ES-I3 (cell line): Measurements from ENCODE around the gene PXYLP1.
A peak's percentile ranks its signal among the peaks of the same experiment; 100 is the strongest.
"Not testable (repeated sequence)": the region's sequence is repeated elsewhere in the genome, so short reads cannot be mapped to it uniquely, and the experiment has no call there.

Source experiments
- H3K36me3 ChIP-seq: 2 replicates; pipeline ENCODE4 v1.6.1; 2013; ENCODE audit warnings: mild to moderate bottlenecking, low read length, control low read depth, moderate library complexity; ENCODE audit not compliant: insufficient read depth
- H3K4me1 ChIP-seq: 2 replicates; pipeline ENCODE4 v1.6.1; 2013; ENCODE audit warnings: mild to moderate bottlenecking, control low read depth, low read length; ENCODE audit not compliant: insufficient read depth
- H3K9ac ChIP-seq: 2 replicates; pipeline ENCODE4 v1.6.1; 2013; ENCODE audit warnings: low read depth, mild to moderate bottlenecking, low read length, moderate library complexity
- H3K9me3 ChIP-seq: 2 replicates; pipeline ENCODE4 v1.6.1; 2013; ENCODE audit warnings: mild to moderate bottlenecking, low read length, moderate library complexity; ENCODE audit not compliant: control insufficient read depth, insufficient read depth

PXYLP1 gene

DNA sequence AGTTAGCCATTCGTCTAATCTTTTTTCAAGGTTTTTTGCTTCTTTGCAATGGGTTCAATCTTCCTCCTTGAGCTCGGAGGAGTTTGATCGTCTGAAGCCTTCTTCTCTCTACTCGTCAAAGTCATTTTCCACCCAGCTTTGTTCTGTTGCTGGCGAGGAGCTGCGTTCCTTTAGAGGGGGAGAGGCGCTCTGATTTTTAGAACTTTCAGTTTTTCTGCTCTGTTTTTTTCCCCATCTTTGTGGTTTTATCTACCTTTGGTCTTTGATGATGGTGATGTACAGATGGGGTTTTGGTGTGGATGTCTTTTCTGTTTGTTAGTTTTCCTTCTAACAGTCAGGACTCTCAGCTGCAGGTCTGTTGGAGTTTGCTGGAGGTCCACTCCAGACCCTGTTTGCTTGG is 68.8 kb downstream of the PXYLP1 start:
- not testable (repeated sequence) for H3K9ac ChIP-seq, H3K9me3 ChIP-seq, H3K36me3 ChIP-seq, H3K4me1 ChIP-seq

DNA sequence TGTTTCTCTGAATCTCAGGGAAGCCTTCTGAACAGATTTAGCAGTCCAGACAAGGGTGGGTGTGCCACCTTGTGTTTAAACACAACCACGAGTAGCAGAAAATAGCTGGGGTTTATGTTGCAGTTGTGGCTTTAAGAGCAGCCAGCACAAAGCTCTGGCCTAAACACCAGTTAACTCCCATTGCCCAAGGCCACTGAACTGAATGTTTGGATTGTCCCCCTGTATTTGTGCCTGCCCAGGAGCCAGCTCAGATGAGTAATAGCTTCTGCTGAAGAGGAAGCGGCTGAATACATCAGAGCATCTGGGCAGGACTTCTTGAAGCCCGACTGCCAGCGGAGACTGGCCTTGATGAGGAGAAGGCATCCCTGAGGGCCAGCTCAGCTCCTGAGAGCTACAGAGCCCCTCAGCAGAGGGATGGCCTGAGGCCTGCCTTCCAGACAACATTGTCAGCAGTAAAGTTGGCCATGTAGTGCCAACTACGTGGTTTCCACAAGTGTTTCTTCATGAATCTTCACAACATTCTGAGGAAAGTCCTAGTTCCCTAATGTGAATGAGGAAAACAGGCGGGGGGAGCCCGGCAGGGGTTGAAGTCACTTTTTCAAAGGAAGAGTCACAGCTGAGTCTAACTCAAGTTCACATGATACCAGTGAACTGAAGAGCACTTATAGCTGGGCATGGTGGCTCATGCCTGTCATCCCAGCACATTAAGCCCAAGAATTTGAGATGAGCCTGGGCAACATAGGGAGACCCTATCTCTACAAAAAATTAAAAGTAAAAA is 70.9 kb downstream of the PXYLP1 start:
- Histone ChIP-seq H3K4me1 (no peaks in the 10 kb centered on the region), H3K9me3 (peaks cover 6% of the 10 kb centered on the region), H3K36me3 (no peaks in the 10 kb centered on the region), H3K9ac (no peak overlapping the region)

GRCh38 chr3:141303481-141304223 is 72.0 kb downstream of the PXYLP1 start:
- Histone ChIP-seq H3K4me1 (no peaks in the 10 kb centered on the region), H3K36me3 (no peaks in the 10 kb centered on the region), H3K9me3 (peaks cover 6% of the 10 kb centered on the region), H3K9ac (no peak overlapping the region)

GRCh38 chr3:141305436-141305835 is 73.8 kb downstream of the PXYLP1 start:
- Histone ChIP-seq H3K9ac (no peak overlapping the region), H3K36me3 (no peaks in the 10 kb centered on the region), H3K9me3 (peaks cover 4% of the 10 kb centered on the region), H3K4me1 (no peaks in the 10 kb centered on the region)

DNA sequence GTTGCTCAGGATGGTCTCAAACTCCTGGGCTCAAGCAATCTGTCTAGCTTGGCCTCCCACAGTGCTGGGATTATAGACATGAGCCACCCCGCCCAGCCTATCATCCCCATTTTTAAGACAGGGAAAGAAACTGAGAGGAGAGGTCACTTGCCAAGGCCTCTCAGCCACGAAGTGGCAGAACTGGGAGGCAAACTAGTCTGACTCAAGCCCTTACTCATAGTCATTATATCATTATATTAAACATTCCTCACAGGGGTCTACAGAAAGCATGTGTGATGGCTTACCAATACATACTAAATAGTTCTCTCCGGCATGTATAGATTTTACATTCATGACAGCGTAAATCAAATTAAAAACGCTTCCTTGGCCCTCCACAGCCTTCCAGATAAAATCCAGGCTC is 74.7 kb downstream of the PXYLP1 start:
- Histone ChIP-seq H3K9ac (no peak overlapping the region), H3K4me1 (no peaks in the 10 kb centered on the region), H3K36me3 (no peaks in the 10 kb centered on the region), H3K9me3 (peaks cover 4% of the 10 kb centered on the region)

DNA sequence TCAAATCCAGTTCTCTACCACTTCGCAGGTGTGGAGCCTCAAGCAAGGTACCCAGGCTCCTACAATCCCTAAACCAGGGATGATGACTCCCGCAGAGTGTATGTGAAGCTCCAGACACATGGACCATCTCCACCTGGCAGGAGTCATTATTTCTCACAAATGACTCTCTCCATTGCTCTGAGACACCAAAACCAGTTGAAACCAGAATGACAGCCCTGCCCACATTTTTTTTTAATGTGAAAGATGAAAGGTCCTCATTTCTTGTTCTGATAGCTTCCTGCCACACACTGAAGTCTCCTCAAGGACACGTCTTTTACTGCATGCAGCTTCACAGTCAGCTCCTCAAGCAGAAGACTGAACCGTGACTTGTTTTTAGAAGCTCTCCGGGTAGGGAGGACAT is 75.3 kb downstream of the PXYLP1 start:
- Histone ChIP-seq H3K9me3 (no peaks in the 10 kb centered on the region), H3K36me3 (no peaks in the 10 kb centered on the region), H3K4me1 (no peaks in the 10 kb centered on the region; the same call in 1 of the 2 replicates), H3K9ac (no peak overlapping the region)

DNA sequence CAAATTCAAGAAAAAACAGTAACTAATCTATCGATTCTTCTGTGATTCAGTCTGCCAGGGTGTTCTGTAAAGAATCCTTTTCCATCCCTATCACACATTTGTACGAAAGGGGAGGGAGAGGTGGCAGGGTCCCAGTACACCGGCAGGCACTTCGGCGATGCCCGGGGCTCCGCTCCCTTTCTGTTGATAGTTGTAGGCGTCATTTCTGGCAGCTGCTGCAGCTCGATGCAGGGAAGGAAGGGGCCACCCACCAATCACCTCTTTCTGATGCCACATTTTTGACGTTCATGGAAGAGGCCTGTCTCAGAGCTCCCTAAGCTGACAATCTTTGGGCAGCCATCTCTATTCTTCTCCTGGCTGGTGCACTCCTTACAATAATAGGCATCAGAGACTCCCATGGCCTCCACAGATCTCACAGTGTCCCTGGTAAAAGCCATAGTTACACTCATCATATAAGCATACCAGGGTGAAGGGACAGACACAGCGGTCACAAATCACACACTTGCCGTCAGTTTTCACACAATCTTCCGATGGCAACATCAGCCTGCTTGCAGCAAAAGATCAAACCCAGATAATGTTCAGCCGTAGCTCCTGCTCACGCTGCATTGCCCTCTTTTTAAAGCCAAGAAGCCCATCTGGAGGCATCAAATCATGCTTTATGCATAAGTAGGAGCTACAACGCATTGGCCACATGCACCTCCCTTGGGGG is 75.9 kb downstream of the PXYLP1 start:
- Histone ChIP-seq H3K4me1 (no peaks in the 10 kb centered on the region; the same call in 1 of the 2 replicates), H3K9ac (no peak overlapping the region), H3K36me3 (no peaks in the 10 kb centered on the region), H3K9me3 (no peaks in the 10 kb centered on the region)

DNA sequence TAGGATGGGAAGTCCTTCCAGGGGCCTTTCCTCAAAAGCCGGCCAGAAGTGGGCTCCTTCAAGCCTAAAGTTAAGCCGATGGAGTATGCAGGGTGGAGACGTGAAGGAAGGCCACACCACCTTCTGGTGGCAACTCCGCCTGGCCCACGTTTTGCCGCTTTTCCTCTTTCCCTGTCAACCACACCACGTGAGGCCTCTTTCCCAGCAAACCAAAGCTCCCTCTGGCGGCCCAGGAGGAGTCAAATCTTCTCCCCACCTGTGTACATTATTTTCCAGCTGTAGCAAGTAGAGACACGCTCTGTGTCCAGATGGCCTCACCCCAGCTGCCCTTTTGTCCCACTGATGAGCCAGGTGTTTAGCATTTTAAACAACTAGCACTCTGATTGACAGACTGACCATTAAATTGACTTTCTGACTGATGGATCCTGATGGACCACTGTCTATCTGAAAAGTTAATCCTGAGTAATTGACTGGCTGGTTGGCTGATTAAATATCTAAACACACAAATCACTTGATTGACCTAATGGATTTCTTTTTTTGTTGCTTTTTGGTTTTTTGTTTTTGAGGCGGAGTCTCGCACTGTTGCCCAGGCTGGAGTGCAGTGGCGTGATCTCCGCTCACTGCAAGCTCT is 77.1 kb downstream of the PXYLP1 start:
- Histone ChIP-seq H3K9me3 (no peaks in the 10 kb centered on the region), H3K4me1 (no peaks in the 10 kb centered on the region; the same call in 1 of the 2 replicates), H3K36me3 (no peaks in the 10 kb centered on the region), H3K9ac (no peak overlapping the region)

DNA sequence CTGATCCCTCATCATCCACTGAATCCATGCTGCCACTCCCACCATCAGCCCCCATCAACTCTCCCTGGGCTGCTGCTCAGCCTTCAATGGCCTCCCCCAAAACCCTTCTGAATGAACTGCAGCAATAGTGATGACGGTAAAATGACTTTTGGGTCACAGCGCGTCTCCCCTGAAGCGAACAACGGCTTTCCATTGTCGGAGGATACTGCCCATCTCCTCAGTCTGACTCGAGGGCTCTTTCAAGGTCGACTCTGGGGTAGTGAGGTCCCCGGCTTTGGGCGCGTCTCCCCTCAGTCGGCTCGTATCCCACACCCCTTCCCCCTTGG is 79.5 kb downstream of the PXYLP1 start:
- H3K9me3 ChIP-seq = no peaks in the 10 kb centered on the region
- no peaks in the 10 kb centered on the region for H3K36me3 ChIP-seq
- H3K4me1 ChIP-seq = no peaks in the 10 kb centered on the region; the same call in 1 of the 2 replicates
- H3K9ac ChIP-seq = peak overlapping the region; percentile 90

DNA sequence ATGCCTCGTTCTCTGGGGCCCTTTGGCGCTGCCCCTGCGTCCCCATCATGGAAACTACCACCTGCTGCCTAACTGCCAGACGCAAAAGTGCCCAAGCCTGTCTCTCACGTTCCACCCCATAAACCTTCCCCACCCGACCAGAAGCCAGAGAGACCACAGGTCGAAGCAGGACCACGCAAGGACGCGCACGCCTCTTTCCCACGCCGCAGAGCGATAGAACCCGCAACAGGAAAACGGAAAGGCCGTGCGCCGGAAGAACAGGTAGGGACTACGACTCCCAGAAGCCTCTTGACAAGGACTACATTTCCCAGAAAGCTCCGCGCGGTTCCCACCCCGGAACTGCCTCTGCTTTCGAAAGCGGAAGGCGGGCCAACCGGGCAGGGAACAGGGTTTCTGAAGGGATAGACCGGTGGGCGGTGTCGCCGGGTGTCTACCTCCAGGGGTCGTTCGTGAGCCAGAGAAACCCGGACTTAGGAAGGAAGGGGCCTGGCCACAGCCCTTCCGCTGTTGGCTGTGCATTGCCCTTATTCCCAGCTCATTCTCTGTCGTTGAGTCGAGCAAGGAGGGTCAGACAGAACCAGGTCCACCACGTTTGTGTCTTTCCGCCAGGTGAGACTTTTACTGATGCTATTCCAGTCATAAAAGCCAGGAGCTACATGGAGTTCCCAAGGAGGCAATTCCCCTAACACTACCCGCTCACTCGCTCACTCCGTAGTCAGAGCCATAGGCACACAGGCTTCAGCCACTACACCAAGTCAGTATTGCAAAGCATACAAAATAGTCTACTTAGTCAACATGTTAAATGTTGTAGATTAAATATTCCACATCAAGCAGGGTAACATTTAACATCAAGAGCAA is 80.1 kb downstream of the PXYLP1 start:
- Histone ChIP-seq H3K36me3 (no peaks in the 10 kb centered on the region), H3K9me3 (no peaks in the 10 kb centered on the region), H3K9ac (peak overlapping the region; percentile 90), H3K4me1 (no peaks in the 10 kb centered on the region; the same call in 1 of the 2 replicates)

DNA sequence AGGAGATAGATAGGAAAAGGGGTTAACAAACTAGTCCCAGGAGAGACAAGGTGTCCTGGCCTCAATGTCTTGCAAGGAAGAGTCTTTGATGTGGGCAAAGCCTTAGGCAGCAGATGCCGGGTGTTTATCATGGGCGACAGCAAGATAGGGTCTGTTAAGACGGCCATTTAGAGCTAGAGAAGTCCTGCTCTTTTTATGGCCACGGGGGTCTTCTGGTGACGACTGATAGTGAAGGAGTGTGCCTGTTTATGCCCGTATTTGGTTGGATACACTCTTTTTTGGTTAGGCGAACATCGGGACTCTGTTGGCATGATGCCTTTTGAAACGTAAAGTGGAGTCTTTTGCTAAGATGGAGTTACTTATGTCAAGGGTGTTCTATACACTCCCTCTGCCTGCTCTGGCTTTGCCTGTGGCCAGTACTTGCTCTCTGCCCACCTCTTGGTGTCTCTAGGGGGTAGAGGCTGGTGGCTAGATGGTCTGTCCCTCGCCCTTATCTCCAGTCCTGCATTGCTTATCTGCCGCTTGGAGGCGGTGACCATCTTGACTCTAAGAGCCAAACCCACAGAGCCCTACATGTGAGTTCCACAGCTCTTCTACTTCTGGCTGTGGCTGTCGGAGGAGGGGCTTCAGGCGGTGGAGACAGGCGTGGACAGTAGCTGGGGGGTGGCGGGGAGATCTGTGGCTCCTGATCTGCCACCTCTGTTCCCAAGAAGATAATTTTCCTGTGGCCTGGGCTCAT is 80.9 kb downstream of the PXYLP1 start:
- H3K9me3 ChIP-seq = no peaks in the 10 kb centered on the region
- no peaks in the 10 kb centered on the region; the same call in 1 of the 2 replicates for H3K4me1 ChIP-seq
- no peaks in the 10 kb centered on the region for H3K36me3 ChIP-seq
- H3K9ac ChIP-seq = no peak overlapping the region

GRCh38 chr3:141313093-141313683 is 81.6 kb downstream of the PXYLP1 start:
- Histone ChIP-seq H3K36me3 (no peaks in the 10 kb centered on the region), H3K9ac (no peak overlapping the region), H3K9me3 (no peaks in the 10 kb centered on the region), H3K4me1 (no peaks in the 10 kb centered on the region; the same call in 1 of the 2 replicates)

DNA sequence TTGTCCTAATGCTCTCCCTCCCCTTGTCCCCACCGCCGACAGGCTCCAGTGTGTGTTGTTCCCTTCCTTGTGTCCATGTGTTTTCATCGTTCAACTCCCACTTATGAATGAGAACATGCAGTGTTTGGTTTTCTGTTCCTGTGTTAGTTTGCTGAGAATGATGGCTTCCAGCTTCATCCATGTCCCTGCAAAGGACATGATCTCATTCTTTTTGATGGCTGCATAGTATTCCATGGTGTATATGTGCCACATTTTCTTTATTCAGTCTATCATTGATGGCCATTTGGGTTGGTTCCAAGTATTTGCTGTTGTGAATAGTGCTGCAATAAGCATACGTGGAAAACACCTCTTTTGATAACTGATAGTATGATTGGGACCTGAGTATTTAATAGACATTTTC is 82.8 kb downstream of the PXYLP1 start:
- H3K9ac ChIP-seq, H3K4me1 ChIP-seq, H3K36me3 ChIP-seq, H3K9me3 ChIP-seq: not testable (repeated sequence)
